Measurements from ENCODE around the gene OLFML1. TPM values are rescaled to one million over a fixed set of nuclear protein-coding genes. Genes with fewer than 3 reads are reported as not detected.

Gene OLFML1
- total and polyA plus RNA-seq, 8 donors = 28.8 to 63.4 (median 45.3) TPM

DNA sequence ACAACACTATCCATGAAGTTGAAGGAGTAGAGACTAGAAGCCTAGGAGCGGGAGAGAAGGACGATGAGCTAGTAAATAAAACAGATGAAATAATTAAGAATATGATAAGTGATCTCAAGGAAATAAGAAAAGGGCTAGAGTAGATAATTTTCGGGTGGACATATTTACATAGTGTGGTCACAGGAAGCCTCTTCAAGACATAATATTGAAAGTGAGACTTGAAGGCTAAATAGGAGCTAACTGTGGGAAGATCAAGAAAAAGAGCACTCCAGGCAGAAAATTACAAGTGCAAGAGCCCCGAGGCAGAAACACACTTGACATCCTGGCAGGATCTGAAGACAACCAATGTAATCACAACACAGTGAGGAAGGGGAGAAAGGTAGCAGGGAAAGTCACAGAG is 16.6 kb downstream of the OLFML1 start:
- Histone ChIP-seq H3K9me3 (no peaks in the 10 kb centered on the region), H3K27ac (no peak overlapping the region), H3K36me3 (no peaks in the 10 kb centered on the region), H3K4me3 (no peak overlapping the region), H3K27me3 (no peaks in the 10 kb centered on the region), H3K4me1 (no peaks in the 10 kb centered on the region)
- intact Hi-C loops (cut with DNase I) = no loop called here
- no peak for TF ChIP-seq CTCF (IDR thresholded peaks at IDR 0.05)
- DNase-seq = no peak
- ATAC-seq = no peak

- Histone ChIP-seq H3K36me3 (no peaks in the 10 kb centered on the region), H3K9me3 (no peaks in the 10 kb centered on the region), H3K27ac (no peak overlapping the region), H3K4me1 (peaks cover 0 to 3% of the 10 kb centered on the region in 2 donors), H3K4me3 (no peak overlapping the region), H3K27me3 (no peaks in the 10 kb centered on the region)
- no peak for TF ChIP-seq CTCF (IDR thresholded peaks at IDR 0.05)
- no peak for DNase-seq
- intact Hi-C loops (cut with DNase I) = no loop called here
- ATAC-seq = no peak
Measured at GRCh38 chr11:7506243-7506642, 20.9 kb downstream of the OLFML1 start.

GRCh38 chr11:7508087-7508486 is 22.8 kb downstream of the OLFML1 start:
- Histone ChIP-seq H3K4me1 (peaks cover 7 to 20% of the 10 kb centered on the region in 2 donors), H3K4me3 (no peak overlapping the region), H3K9me3 (no peaks in the 10 kb centered on the region), H3K36me3 (no peaks in the 10 kb centered on the region), H3K27me3 (no peaks in the 10 kb centered on the region), H3K27ac (no peak overlapping the region)
- intact Hi-C loops (cut with DNase I) = no loop called here
- no peak for TF ChIP-seq CTCF (IDR thresholded peaks at IDR 0.05)
- DNase-seq (no peak), ATAC-seq (no peak)

GRCh38 chr11:7509966-7510365 is 24.7 kb downstream of the OLFML1 start:
- H3K4me1 ChIP-seq = peaks cover 9 to 32% of the 10 kb centered on the region in 2 donors
- no peak overlapping the region for H3K4me3 ChIP-seq
- no peak for TF ChIP-seq CTCF (IDR thresholded peaks at IDR 0.05)
- H3K27me3 ChIP-seq = peaks cover 0 to 12% of the 10 kb centered on the region in 2 donors
- intact Hi-C loops (cut with DNase I) = no loop called here
- ATAC-seq (no peak), DNase-seq (no peak)
- no peaks in the 10 kb centered on the region for H3K36me3 ChIP-seq
- no peaks in the 10 kb centered on the region for H3K9me3 ChIP-seq
- H3K27ac ChIP-seq = no peak overlapping the region

DNA sequence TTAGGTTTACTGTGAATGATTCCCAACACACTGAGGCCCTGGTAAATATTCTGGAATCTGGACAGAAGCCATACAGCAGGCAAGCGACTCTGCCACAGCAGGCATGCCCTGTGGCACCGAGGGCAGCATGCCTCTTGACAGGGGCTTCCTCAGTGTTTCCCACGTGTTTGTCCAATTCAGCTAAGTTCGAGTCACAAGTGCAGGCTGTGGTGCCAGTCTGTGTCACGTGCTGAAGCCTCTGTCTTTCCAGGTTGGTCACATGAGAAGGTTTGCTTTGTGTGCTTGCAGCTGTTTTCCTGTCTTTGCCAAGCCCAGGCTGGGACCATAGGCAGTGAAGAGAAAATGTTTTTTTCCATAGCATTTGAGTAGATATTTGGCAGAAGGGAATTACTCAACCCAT is 26.1 kb downstream of the OLFML1 start:
- H3K27ac ChIP-seq = no peak overlapping the region
- DNase-seq = peak in 2 of 4 donors; percentile 55 to 71
- H3K9me3 ChIP-seq = no peaks in the 10 kb centered on the region
- no peak overlapping the region for H3K4me3 ChIP-seq
- peaks cover 9 to 40% of the 10 kb centered on the region in 2 donors for H3K4me1 ChIP-seq
- peaks cover 0 to 21% of the 10 kb centered on the region in 2 donors for H3K27me3 ChIP-seq
- TF ChIP-seq CTCF (IDR thresholded peaks at IDR 0.05) = no peak
- no peaks in the 10 kb centered on the region for H3K36me3 ChIP-seq
- intact Hi-C loops (cut with DNase I) = no loop called here
- ATAC-seq = no peak

All from left lung (tissue), 10 donors.